Measurements from ENCODE around the gene CCDC152. TPM values are rescaled to one million over a fixed set of nuclear protein-coding genes. Genes with fewer than 3 reads are reported as not detected.

The CCDC152 gene
- total RNA-seq, 4 donors from 2014 or later, result 0.48 TPM; not detected in 3

GRCh38 chr5:42753099-42753498 is 3.5 kb upstream of the CCDC152 start:
- Histone ChIP-seq H3K27ac (no peak overlapping the region), H3K27me3 (peaks cover 14% of the 10 kb centered on the region), H3K4me3 (no peak overlapping the region), H3K4me1 (no peaks in the 10 kb centered on the region), H3K36me3 (no peaks in the 10 kb centered on the region), H3K9me3 (no peaks in the 10 kb centered on the region)
- intact Hi-C loops (cut with DNase I; ENCODE audit: low total_unique reads), result no loop called here
- in situ Hi-C loops (cut with MboI; ENCODE audit: low pct_ligation_motif_present in 1 of 4, low pct_unique_long_range_greater_than_20kb in 1 of 4, low sequenced_read_pairs in 3 of 4), result loop anchor here in 3 of 4 donors (25.0 kb wide), 3 partner anchors 341 to 891 kb away; partner anchors contain the start of genes OXCT1 (in 2 of the 3) and GHR (in 1 of the 3)
- DNase-seq, result no peak
- no peak for TF ChIP-seq CTCF (IDR thresholded peaks at IDR 0.05)
- no peak for TF ChIP-seq POLR2A (IDR thresholded peaks at IDR 0.05)
- TF ChIP-seq POLR2AphosphoS5 (IDR thresholded peaks at IDR 0.05), result no peak
- no peak for TF ChIP-seq EP300 (IDR thresholded peaks at IDR 0.05; ENCODE audit: low read depth)
- 83 to 87% methylated on average over 3 of the region's 3 CpGs for WGBS, 2 donors (ENCODE audit: low coverage in 1 of 2)

GRCh38 chr5:42759456-42759855 is 2.8 kb downstream of the CCDC152 start:
- Histone ChIP-seq H3K4me3 (no peak overlapping the region), H3K27me3 (peaks cover 22% of the 10 kb centered on the region), H3K27ac (no peak overlapping the region), H3K4me1 (no peaks in the 10 kb centered on the region), H3K36me3 (no peaks in the 10 kb centered on the region), H3K9me3 (no peaks in the 10 kb centered on the region)
- intact Hi-C loops (cut with DNase I; ENCODE audit: low total_unique reads), result no loop called here
- in situ Hi-C loops (cut with MboI; ENCODE audit: low pct_ligation_motif_present in 1 of 4, low pct_unique_long_range_greater_than_20kb in 1 of 4, low sequenced_read_pairs in 3 of 4), result loop anchor here in 3 of 4 donors (25.0 kb wide), 3 partner anchors 347 to 897 kb away; partner anchors contain the start of genes OXCT1 (in 2 of the 3) and GHR (in 1 of the 3)
- no peak for DNase-seq
- WGBS, 2 donors (ENCODE audit: low coverage in 1 of 2), result 55 to 57% methylated on average over 2 of the region's 2 CpGs
- TF ChIP-seq POLR2A (IDR thresholded peaks at IDR 0.05) (no peak), CTCF (IDR thresholded peaks at IDR 0.05) (no peak)

- in situ Hi-C loops (cut with MboI; ENCODE audit: low pct_ligation_motif_present in 1 of 4, low pct_unique_long_range_greater_than_20kb in 1 of 4, low sequenced_read_pairs in 3 of 4) (loop anchor here in 3 of 4 donors (25.0 kb wide), 3 partner anchors 348 to 898 kb away; partner anchors contain the start of genes OXCT1 (in 2 of the 3) and GHR (in 1 of the 3)), intact Hi-C loops (cut with DNase I; ENCODE audit: low total_unique reads) (no loop called here)
- peaks cover 22% of the 10 kb centered on the region for H3K27me3 ChIP-seq
- H3K4me3 ChIP-seq, result no peak overlapping the region
- H3K36me3 ChIP-seq, result no peaks in the 10 kb centered on the region
- DNase-seq, result no peak
- no peaks in the 10 kb centered on the region for H3K9me3 ChIP-seq
- no peak for TF ChIP-seq EP300 (IDR thresholded peaks at IDR 0.05; ENCODE audit: low read depth)
- TF ChIP-seq CTCF (IDR thresholded peaks at IDR 0.05), result no peak
- no peak for TF ChIP-seq POLR2AphosphoS5 (IDR thresholded peaks at IDR 0.05)
- TF ChIP-seq POLR2A (IDR thresholded peaks at IDR 0.05), result no peak
- no peak overlapping the region for H3K27ac ChIP-seq
- no peaks in the 10 kb centered on the region for H3K4me1 ChIP-seq
- WGBS, 2 donors (ENCODE audit: low coverage in 1 of 2), result 71 to 76% methylated on average over 4 of the region's 4 CpGs
Measured at GRCh38 chr5:42760426-42760825, 3.8 kb downstream of the CCDC152 start.

GRCh38 chr5:42761791-42762190 is 5.2 kb downstream of the CCDC152 start:
- DNase-seq, result no peak
- H3K27ac ChIP-seq, result no peak overlapping the region
- intact Hi-C loops (cut with DNase I; ENCODE audit: low total_unique reads), result no loop called here
- no peak overlapping the region for H3K4me3 ChIP-seq
- H3K36me3 ChIP-seq, result no peaks in the 10 kb centered on the region
- H3K4me1 ChIP-seq, result no peaks in the 10 kb centered on the region
- H3K27me3 ChIP-seq, result peaks cover 20% of the 10 kb centered on the region
- in situ Hi-C loops (cut with MboI; ENCODE audit: low pct_ligation_motif_present in 1 of 4, low pct_unique_long_range_greater_than_20kb in 1 of 4, low sequenced_read_pairs in 3 of 4), result loop anchor here in 3 of 4 donors (25.0 kb wide), 3 partner anchors 349 to 899 kb away; partner anchors contain the start of genes OXCT1 (in 2 of the 3) and GHR (in 1 of the 3)
- no peaks in the 10 kb centered on the region for H3K9me3 ChIP-seq
- WGBS, 2 donors (ENCODE audit: low coverage in 1 of 2), result 91% methylated on average over 1 of the region's 1 CpG
- TF ChIP-seq CTCF (IDR thresholded peaks at IDR 0.05) (no peak), POLR2AphosphoS5 (IDR thresholded peaks at IDR 0.05) (no peak), EP300 (IDR thresholded peaks at IDR 0.05; ENCODE audit: low read depth) (no peak), POLR2A (IDR thresholded peaks at IDR 0.05) (no peak)

Measured in transverse colon (tissue), 4 donors.